K562 (cell line): ENCODE results near the gene IL15RA. TPM values are rescaled to one million over a fixed set of nuclear protein-coding genes. Genes with fewer than 3 reads are reported as not detected.

ENCODE experiments used
- ATF7 ChIP-seq: fragments of 450-650 bp; IDR thresholded peaks from 2 replicates; pipeline ENCODE4 v1.7.1; 2014; ENCODE audit warnings: mild to moderate bottlenecking, moderate library complexity
- CREM ChIP-seq: IDR thresholded peaks from 2 replicates; pipeline ENCODE4 v1.6.1; 2014; ENCODE audit warnings: antibody characterized with exemption, low read depth
- CTCF ChIP-seq, 3 experiments: IDR thresholded peaks in 2 of 3; conservative IDR thresholded peaks in 1 of 3; 2 replicates each; pipeline ENCODE4 v1.5.1; 2011 to 2012; ENCODE audit warnings: low read length in 3 of 3, mild to moderate bottlenecking in 3 of 3, control low read depth in 2 of 3, improper control_type of control experiment in 1 of 3, inconsistent platforms in 1 of 3, low read depth in 1 of 3, mixed read lengths in 1 of 3, moderate library complexity in 1 of 3; ENCODE audit not compliant: insufficient read depth in 2 of 3
- EHMT2 ChIP-seq: fragments of 450-650 bp; IDR thresholded peaks from 2 replicates; pipeline ENCODE4 v1.6.1; 2018; ENCODE audit warnings: antibody characterized with exemption
- HDAC1 ChIP-seq, 2 experiments: fragments of 450-650 bp; IDR thresholded peaks; 2 replicates each; pipeline ENCODE4 v1.6.1; 2016 to 2017; ENCODE audit warnings: inconsistent platforms in 1 of 2, mild to moderate bottlenecking in 1 of 2, moderate library complexity in 1 of 2
- KHSRP ChIP-seq: fragments of 450-650 bp; IDR thresholded peaks from 2 replicates; pipeline ENCODE4 v1.6.1; 2017
- NRF1 ChIP-seq, 2 experiments: fragments of 450-650 bp; IDR thresholded peaks in 1 of 2; conservative IDR thresholded peaks in 1 of 2; 2 replicates each; pipeline ENCODE4 v1.6.1; 2014; ENCODE audit warnings: mild to moderate bottlenecking in 2 of 2
- POLR3G ChIP-seq: IDR thresholded peaks from 2 replicates; pipeline ENCODE4 v1.6.1; 2011; ENCODE audit not compliant: insufficient read length, insufficient replicate concordance; ENCODE audit errors: extremely low read depth
- PTBP1 ChIP-seq: fragments of 200-400 bp; formaldehyde crosslinking; IDR thresholded peaks from 2 replicates; pipeline ENCODE4 v1.6.1; 2017; ENCODE audit warnings: low read depth, low read length
- SIN3A ChIP-seq, 2 experiments: fragments of 150-350 bp in 1 of 2; IDR thresholded peaks; 2 replicates each; pipeline ENCODE4 v1.6.1; 2011 to 2016; ENCODE audit warnings: borderline replicate concordance in 2 of 2, low read depth in 2 of 2, low read length in 2 of 2, mild to moderate bottlenecking in 2 of 2, moderate library complexity in 2 of 2; ENCODE audit not compliant: control insufficient read depth in 1 of 2
- TEAD4 ChIP-seq, 2 experiments: sonication (generic) in 1 of 2; formaldehyde crosslinking in 1 of 2; IDR thresholded peaks; 2 replicates each; pipeline versions ENCODE4 v1.6.1 to v1.8.0; 2012 to 2022; ENCODE audit warnings: borderline replicate concordance in 1 of 2, inconsistent platforms in 1 of 2, low read length in 1 of 2, mild to moderate bottlenecking in 1 of 2, missing genetic modification reagents in 1 of 2
- TFAP4 ChIP-seq: sonication (generic); formaldehyde crosslinking; IDR thresholded peaks from 2 replicates; pipeline ENCODE4 v1.8.0; 2022; ENCODE audit warnings: missing genetic modification reagents, mild to moderate bottlenecking, moderate library complexity, borderline replicate concordance
- TOE1 ChIP-seq, 2 experiments: fragments of 450-650 bp in 1 of 2; sonication (generic) in 1 of 2; formaldehyde crosslinking in 1 of 2; IDR thresholded peaks; 2 replicates each; pipeline versions ENCODE4 v1.7.1 to v1.8.0; 2016 to 2022; ENCODE audit warnings: borderline replicate concordance in 2 of 2, mild to moderate bottlenecking in 2 of 2, antibody characterized with exemption in 1 of 2, inconsistent platforms in 1 of 2, low read depth in 1 of 2, missing genetic modification reagents in 1 of 2, moderate library complexity in 1 of 2
- XRCC4 ChIP-seq: IDR thresholded peaks from one replicate; pipeline ENCODE4 v1.6.1; 2011; ENCODE audit not compliant: insufficient read depth, insufficient read length; ENCODE audit errors: extremely low read depth
- ZBTB43 ChIP-seq: sonication (generic); formaldehyde crosslinking; IDR thresholded peaks from 2 replicates; pipeline ENCODE4 v1.8.0; 2023; ENCODE audit warnings: mild to moderate bottlenecking, missing genetic modification reagents
- ZHX1 ChIP-seq: fragments of 150-350 bp; conservative IDR thresholded peaks from 2 replicates; pipeline ENCODE4 v1.6.1; 2014; ENCODE audit warnings: low read length
- ZNF165 ChIP-seq: fragments of 250-450 bp; sonication (Bioruptor Pico); IDR thresholded peaks from 2 replicates; pipeline ENCODE4 v1.4.0; 2020; ENCODE audit warnings: borderline replicate concordance
- ZNF232 ChIP-seq: sonication (generic); formaldehyde crosslinking; IDR thresholded peaks from 2 replicates; pipeline ENCODE4 v1.8.0; 2022; ENCODE audit warnings: mild to moderate bottlenecking, missing genetic modification reagents
- ZNF436 ChIP-seq: fragments of 250-450, 450-650 bp; sonication (Bioruptor Pico); formaldehyde crosslinking; IDR thresholded peaks from 2 replicates; pipeline ENCODE4 v1.7.0; 2020; ENCODE audit warnings: mild to moderate bottlenecking
- ZNF57 ChIP-seq: fragments of 450-650 bp; formaldehyde crosslinking; IDR thresholded peaks from 2 replicates; pipeline ENCODE4 v1.4.0; 2020; ENCODE audit warnings: mild to moderate bottlenecking, moderate library complexity
- polyA plus RNA-seq, 8 experiments: library from polyadenylated mRNA; depleted of rRNA in 4 of 8; stranded (reverse) in 5 of 8; unstranded in 3 of 8; fragments of >200 nt; fragmentation: Nextera tagmentation in 2 of 8; fragmentation: Illumina TruSeq in 1 of 8; extraction: Ambion mirVana in 2 of 8; extraction: Trizol in 1 of 8; gene quantifications; 2 replicates each; pipeline versions ENCODE4 v1.2.1 to v1.2.3, GENCODE V29; 2011 to 2014; ENCODE audit warnings: inconsistent platforms in 1 of 8, missing spikeins in 1 of 8
- total RNA-seq, 7 experiments: library from RNA; depleted of rRNA in 6 of 7; stranded (reverse); fragments of >200 nt in 6 of 7; fragmentation: Illumina TruSeq in 2 of 7; extraction: Trizol in 2 of 7; gene quantifications; 2 replicates each; pipeline versions ENCODE4 v1.2.1 to v1.2.3, GENCODE V29; 2011 to 2021; ENCODE audit warnings: low replicate concordance in 1 of 7

The IL15RA gene
- total and polyA plus RNA-seq, 9 of the 15 experiments (the other 6 are each of a cell fraction or from before 2014, with no cell fraction given), result 1.2 to 11.7 (median 8.0) TPM

GRCh38 chr10:5949009-5949759, 28.2 kb downstream of the IL15RA start (continued):
- TF ChIP-seq CTCF (IDR thresholded peaks at IDR 0.05 in 2 of 3, conservative IDR thresholded peaks at IDR 0.05 in 1 of 3; ENCODE audit: insufficient read depth in 2 of 3, low read depth in 1 of 3, low read length in 3 of 3), result peak; percentile 85 to 92 (median 90)
- TF ChIP-seq HDAC1 (IDR thresholded peaks at IDR 0.05), result no peak
- TF ChIP-seq TFAP4 (CRISPR knock-in tag), result 0 out of 2 replicates have a peak, but pooled peaks have one; percentile 25
- TF ChIP-seq TEAD4 (IDR thresholded peaks at IDR 0.05; ENCODE audit: low read length), result 0 out of 2 replicates have a peak, but pooled peaks have one; percentile 29
- TF ChIP-seq TEAD4 (CRISPR knock-in tag; IDR thresholded peaks at IDR 0.05; ENCODE audit: borderline replicate concordance), result no peak
- 0 out of 2 replicates have a peak, but pooled peaks have one; percentile 11 for TF ChIP-seq CREM
- 0 out of 2 replicates have a peak, but pooled peaks have one; percentile 30 for TF ChIP-seq TOE1 (IDR thresholded peaks at IDR 0.05; ENCODE audit: borderline replicate concordance)
- TF ChIP-seq TOE1 (CRISPR knock-in tag; IDR thresholded peaks at IDR 0.05; ENCODE audit: borderline replicate concordance, low read depth), result no peak
- no peak for TF ChIP-seq ZNF57 (CRISPR knock-in tag)
- TF ChIP-seq ZNF232 (CRISPR knock-in tag), result no peak
- no peak for TF ChIP-seq ZBTB43 (CRISPR knock-in tag)
- TF ChIP-seq ZHX1, result no peak
- TF ChIP-seq ZNF436 (CRISPR knock-in tag), result no peak
- TF ChIP-seq ZNF165 (CRISPR knock-in tag), result no peak
- no peak for TF ChIP-seq KHSRP
- TF ChIP-seq ATF7, result 0 out of 2 replicates have a peak, but pooled peaks have one; percentile 16
- TF ChIP-seq SIN3A (IDR thresholded peaks at IDR 0.05; ENCODE audit: borderline replicate concordance in 2 of 2, control insufficient read depth in 1 of 2, low read depth in 2 of 2, low read length in 2 of 2), result no peak
- TF ChIP-seq PTBP1, result no peak
- no peak for TF ChIP-seq EHMT2
- TF ChIP-seq NRF1 (conservative IDR thresholded peaks at IDR 0.05 in 1 of 2, IDR thresholded peaks at IDR 0.05 in 1 of 2), result peak in 1 of 2 experiments; percentile 28; a peak in 1 of 4 replicates
- no peak for TF ChIP-seq POLR3G
- no peak for TF ChIP-seq XRCC4
